ENCODE results near the gene IKZF1. TPM values are rescaled to one million over a fixed set of nuclear protein-coding genes. Genes with fewer than 3 reads are reported as not detected.

Gene IKZF1
- total RNA-seq, 1 donor from 2014 or later = 44.9 TPM

DNA sequence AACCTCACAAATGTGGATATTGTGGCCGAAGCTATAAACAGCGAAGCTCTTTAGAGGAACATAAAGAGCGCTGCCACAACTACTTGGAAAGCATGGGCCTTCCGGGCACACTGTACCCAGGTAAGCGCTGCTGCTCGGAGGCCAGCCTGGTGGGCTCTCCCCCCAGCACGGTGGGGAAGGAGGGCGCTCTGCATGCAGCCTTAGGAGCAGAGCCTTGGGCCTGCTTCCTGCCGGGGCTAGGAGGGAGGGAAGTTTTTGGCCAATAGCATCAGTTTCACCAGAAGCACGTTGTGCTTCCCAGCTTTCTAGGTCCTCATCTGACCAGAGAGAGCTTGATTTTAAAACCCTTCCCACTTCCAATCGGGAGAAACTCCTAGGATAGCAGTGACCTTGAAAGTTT is 82.8 kb downstream of the IKZF1 start:
- no peaks in the 10 kb centered on the region for H3K4me1 ChIP-seq
- no peaks in the 10 kb centered on the region for H3K27me3 ChIP-seq
- no peak overlapping the region for H3K27ac ChIP-seq
- intact Hi-C loops (cut with DNase I) = no loop called here
- no peak overlapping the region for H3K4me3 ChIP-seq
- no peaks in the 10 kb centered on the region for H3K36me3 ChIP-seq
- H3K9me3 ChIP-seq = no peaks in the 10 kb centered on the region
- TF ChIP-seq, protein P1, sequence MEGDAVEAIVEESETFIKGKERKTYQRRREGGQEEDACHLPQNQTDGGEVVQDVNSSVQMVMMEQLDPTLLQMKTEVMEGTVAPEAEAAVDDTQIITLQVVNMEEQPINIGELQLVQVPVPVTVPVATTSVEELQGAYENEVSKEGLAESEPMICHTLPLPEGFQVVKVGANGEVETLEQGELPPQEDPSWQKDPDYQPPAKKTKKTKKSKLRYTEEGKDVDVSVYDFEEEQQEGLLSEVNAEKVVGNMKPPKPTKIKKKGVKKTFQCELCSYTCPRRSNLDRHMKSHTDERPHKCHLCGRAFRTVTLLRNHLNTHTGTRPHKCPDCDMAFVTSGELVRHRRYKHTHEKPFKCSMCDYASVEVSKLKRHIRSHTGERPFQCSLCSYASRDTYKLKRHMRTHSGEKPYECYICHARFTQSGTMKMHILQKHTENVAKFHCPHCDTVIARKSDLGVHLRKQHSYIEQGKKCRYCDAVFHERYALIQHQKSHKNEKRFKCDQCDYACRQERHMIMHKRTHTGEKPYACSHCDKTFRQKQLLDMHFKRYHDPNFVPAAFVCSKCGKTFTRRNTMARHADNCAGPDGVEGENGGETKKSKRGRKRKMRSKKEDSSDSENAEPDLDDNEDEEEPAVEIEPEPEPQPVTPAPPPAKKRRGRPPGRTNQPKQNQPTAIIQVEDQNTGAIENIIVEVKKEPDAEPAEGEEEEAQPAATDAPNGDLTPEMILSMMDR (IDR thresholded peaks at IDR 0.05) = no peak
- DNase-seq (ENCODE audit: extremely low spot score in 2 of 2) = no peak

GRCh38 chr7:50389961-50390360 is 85.4 kb downstream of the IKZF1 start:
- Histone ChIP-seq H3K36me3 (no peaks in the 10 kb centered on the region), H3K4me3 (no peak overlapping the region), H3K27me3 (no peaks in the 10 kb centered on the region), H3K4me1 (no peaks in the 10 kb centered on the region), H3K9me3 (no peaks in the 10 kb centered on the region), H3K27ac (no peak overlapping the region)
- intact Hi-C loops (cut with DNase I) = no loop called here
- no peak for DNase-seq (ENCODE audit: extremely low spot score in 2 of 2)
- TF ChIP-seq, protein P1 (IDR thresholded peaks at IDR 0.05) = no peak
- TF ChIP-seq POLR2A (IDR thresholded peaks at IDR 0.05) (no peak), POLR2AphosphoS5 (IDR thresholded peaks at IDR 0.05; ENCODE audit: insufficient read depth in 1 of 2, low read depth in 1 of 2) (no peak)

DNA sequence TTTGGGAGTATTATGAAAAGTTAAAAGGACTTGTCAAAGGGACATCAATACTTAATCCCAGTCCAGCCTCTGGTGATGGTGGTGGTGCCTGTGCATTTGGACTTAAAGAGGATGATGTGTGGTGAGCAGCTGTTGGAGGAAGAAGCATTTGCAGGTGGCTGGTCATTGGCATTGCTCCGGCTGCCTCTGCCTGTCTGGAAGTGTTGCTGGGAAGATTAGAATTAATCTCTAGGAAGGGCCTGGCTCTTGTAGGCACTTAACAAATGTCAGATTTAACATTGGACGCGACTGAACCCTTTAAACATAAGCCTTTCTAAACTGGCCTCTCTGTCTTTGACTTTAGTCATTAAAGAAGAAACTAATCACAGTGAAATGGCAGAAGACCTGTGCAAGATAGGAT is 86.9 kb downstream of the IKZF1 start:
- no peaks in the 10 kb centered on the region for H3K36me3 ChIP-seq
- TF ChIP-seq, protein P1 (IDR thresholded peaks at IDR 0.05) = no peak
- no peaks in the 10 kb centered on the region for H3K4me1 ChIP-seq
- intact Hi-C loops (cut with DNase I) = no loop called here
- no peak overlapping the region for H3K4me3 ChIP-seq
- H3K27ac ChIP-seq = no peak overlapping the region
- no peaks in the 10 kb centered on the region for H3K27me3 ChIP-seq
- DNase-seq (ENCODE audit: extremely low spot score in 2 of 2) = no peak
- H3K9me3 ChIP-seq = no peaks in the 10 kb centered on the region

DNA sequence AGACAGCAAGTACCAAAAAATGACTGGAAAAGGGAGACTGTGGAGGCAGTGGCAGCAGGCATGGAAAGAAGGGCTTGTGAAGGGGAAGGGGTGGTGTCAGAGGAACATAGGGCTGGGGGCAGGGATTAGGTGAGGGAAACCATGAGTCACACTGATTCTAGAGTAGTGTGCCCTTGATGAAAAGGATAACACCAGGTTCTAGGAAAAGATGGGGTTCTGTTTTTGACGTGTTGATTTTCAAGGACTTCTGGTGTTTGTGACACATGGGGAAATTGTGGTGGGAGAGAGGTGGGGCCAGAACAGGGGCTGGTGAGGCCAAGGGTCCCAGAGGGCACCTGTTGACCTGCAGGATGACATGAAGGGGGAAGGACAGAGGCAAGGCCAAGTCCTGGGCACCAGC is 88.6 kb downstream of the IKZF1 start:
- no peaks in the 10 kb centered on the region for H3K27me3 ChIP-seq
- H3K27ac ChIP-seq = no peak overlapping the region
- TF ChIP-seq POLR2A (IDR thresholded peaks at IDR 0.05) = no peak
- no peak for TF ChIP-seq POLR2AphosphoS5 (IDR thresholded peaks at IDR 0.05; ENCODE audit: insufficient read depth in 1 of 2, low read depth in 1 of 2)
- H3K9me3 ChIP-seq = no peaks in the 10 kb centered on the region
- no peaks in the 10 kb centered on the region for H3K36me3 ChIP-seq
- H3K4me3 ChIP-seq = no peak overlapping the region
- no peaks in the 10 kb centered on the region for H3K4me1 ChIP-seq
- no peak for DNase-seq (ENCODE audit: extremely low spot score in 2 of 2)
- intact Hi-C loops (cut with DNase I) = no loop called here

DNA sequence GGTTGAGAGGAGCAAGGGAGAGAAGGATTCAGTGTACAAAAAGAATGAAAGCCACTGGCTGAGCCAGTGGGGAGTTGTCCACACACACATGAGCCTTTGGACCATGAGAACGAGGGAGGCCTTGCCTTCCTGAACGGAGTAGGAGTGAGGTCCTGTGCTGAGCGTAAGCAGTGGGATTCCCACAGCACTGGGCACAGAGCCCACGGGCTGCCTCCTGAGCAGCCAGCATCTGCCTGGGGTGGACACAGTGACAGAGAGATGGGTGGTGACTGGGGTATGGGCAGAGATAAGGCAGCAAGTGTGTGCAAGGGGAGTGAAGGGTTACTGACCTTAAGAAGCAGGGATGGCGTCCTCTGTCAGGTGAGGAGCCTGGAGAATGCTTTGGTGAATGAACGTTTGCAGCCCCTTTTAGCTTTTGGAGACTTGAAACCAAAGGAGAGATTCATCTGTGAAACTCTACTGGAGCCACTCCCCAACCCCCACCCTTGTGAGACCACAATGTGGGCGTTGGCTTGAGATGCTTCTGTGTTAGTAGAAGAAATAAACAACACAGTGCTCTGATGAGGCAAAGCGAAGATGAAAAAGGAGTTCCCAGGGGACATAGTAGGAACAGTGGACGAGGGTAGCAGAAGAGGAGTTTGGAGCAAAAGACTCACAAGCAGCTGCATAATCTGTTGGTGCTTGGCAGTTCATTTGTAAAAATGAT is 89.2 kb downstream of the IKZF1 start:
- intact Hi-C loops (cut with DNase I) = no loop called here
- no peak overlapping the region for H3K4me3 ChIP-seq
- TF ChIP-seq POLR2A (IDR thresholded peaks at IDR 0.05) (no peak), POLR2AphosphoS5 (IDR thresholded peaks at IDR 0.05; ENCODE audit: insufficient read depth in 1 of 2, low read depth in 1 of 2) (no peak)
- TF ChIP-seq, protein P1 (IDR thresholded peaks at IDR 0.05) = no peak
- H3K27ac ChIP-seq = no peak overlapping the region
- no peaks in the 10 kb centered on the region for H3K27me3 ChIP-seq
- H3K36me3 ChIP-seq = no peaks in the 10 kb centered on the region
- no peaks in the 10 kb centered on the region for H3K9me3 ChIP-seq
- no peaks in the 10 kb centered on the region for H3K4me1 ChIP-seq
- DNase-seq (ENCODE audit: extremely low spot score in 2 of 2) = no peak
